Stimulated activated CD8-positive, alpha-beta memory T cell treated with anti-CD3 and anti-CD28 coated beads, Interleukin-4, amount 100 ng/mL, for 1 hour (primary cell): ENCODE measurements around the gene PACC1.
A peak's percentile ranks its signal among the peaks of the same experiment; 100 is the strongest.

Experiments used
- DNase-seq, 2 donors: peaks; one replicate each; pipeline ENCODE4 v3.0.0-alpha.2; 2020; ENCODE audit warnings: low read depth in 2 of 2, low spot score in 1 of 2

The PACC1 gene

GRCh38 chr1:212414328-212415106, at the start of gene PACC1:
Gene PACC1 (minus strand): TSS chr1:212414886. CDS start chr1:212414757, 129 bp downstream.
- DNase-seq = peak; percentile 64 to 69

DNA sequence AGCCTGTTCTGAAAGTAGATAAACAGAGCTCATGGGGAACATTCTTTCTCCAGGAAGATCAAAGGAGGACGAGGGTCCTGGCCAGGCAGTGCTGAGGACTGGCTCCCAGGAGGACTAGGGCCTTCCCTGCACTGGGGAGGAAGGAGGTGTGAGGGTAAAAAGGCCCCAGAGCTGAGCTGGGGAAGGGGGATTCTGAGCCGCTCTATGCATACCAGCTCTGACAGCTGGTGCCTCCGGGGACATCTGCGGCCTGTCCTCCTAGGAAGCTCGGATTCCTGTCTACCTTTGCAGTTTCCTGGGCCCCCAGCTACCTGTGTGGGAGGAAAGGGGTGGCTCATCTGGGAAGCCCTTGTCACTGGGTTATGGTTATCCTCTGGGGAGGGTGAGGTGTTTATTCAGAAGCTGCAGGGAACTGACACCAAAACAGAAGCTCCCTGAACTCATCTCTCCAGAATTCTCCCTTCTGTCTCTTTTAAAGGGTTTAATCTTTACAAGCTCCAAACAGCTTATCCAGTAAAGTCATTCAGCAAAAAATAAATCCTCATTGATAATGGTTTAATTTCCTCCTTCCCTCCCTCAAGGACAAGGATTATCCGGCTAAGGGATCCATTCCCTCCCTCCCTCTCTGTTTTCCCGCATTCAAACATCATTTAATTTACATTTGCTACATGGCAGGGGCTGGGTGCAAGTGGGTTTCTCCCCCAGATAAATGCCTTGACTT, 49.0 kb upstream of the PACC1 start:
- no peak for DNase-seq

DNA sequence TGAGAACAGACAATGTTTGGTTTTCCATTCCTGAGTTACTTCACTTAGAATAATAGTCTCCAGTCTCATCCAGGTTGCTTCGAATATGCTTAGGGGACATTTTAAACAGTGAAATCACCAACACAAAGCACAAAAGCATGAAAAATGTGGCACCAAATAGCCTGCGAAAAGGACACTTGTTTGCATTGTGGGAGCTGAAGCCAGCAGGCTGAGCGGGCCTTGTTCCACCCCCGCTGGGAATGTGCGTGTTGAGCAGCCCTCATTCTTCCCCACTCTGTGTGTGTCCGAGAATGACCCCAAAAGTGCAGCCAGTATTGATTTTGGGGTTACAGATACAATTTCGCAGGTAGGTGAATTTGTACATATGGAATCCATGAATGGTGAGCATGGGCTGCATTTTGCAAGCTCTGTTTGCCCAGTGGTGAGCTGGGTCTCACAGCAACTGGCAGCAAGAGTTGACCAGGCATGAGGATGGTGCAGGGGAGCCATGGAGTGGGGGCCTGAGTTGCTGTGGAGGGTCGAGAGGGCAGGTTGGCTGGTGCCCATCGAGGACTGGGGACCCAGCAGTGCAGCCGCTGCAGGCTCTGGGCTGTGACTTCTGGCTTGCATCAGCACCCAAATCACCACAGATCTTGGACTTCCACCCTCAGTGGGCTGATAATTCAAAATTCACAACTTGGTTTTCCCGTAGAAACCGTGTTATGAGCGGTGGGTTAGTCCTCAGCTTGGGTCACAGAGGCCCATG, 47.4 kb upstream of the PACC1 start:
- DNase-seq = no peak

- no peak for DNase-seq
These were observed 45.7 kb upstream of the PACC1 start for GRCh38 chr1:212460376-212460775.

- no peak for DNase-seq
These were observed 45.0 kb upstream of the PACC1 start for GRCh38 chr1:212459656-212460055.

DNA sequence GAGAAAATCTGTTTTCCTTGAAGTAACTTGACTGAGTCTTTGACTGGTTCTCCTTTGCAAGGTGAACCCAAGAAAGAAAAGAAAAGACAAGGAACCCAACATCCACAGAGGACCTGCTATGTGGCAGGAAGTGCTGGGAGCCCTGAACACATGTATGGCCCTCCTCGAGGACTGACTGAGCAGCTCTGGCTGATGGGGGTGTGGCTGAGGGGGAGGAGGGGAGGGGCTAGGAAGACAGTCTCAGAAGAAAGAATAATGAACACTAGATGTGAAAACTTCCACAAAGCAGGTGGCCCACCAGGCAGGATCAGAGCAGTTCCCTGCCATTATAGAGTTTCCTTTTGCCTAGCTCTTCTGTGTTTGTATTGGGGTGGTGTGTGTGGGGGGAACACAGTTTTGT, 44.1 kb upstream of the PACC1 start:
- no peak for DNase-seq

GRCh38 chr1:212457740-212458338, 43.2 kb upstream of the PACC1 start:
- DNase-seq = no peak

- peak; percentile 80 to 83 for DNase-seq
These were observed 41.3 kb upstream of the PACC1 start for GRCh38 chr1:212455803-212456528.

DNA sequence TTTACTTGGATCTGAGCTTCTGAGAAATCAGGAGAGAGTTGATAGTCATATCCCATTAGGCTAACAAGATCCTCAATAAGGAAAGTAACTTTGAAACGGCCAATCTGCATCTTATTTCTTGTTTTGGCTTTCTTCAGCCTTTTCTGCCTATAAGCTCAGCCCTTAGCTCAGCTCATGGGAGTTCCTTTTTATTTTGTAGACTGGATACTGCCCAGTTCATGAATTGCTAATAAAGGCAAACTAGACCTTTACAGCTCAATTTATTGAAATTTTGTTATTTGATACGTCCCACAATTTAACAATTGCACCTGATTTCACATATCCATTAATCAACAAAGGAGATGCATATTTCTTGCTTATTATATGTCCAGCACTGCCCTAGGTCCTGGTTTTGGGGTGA, 40.7 kb upstream of the PACC1 start:
- DNase-seq = no peak

DNA sequence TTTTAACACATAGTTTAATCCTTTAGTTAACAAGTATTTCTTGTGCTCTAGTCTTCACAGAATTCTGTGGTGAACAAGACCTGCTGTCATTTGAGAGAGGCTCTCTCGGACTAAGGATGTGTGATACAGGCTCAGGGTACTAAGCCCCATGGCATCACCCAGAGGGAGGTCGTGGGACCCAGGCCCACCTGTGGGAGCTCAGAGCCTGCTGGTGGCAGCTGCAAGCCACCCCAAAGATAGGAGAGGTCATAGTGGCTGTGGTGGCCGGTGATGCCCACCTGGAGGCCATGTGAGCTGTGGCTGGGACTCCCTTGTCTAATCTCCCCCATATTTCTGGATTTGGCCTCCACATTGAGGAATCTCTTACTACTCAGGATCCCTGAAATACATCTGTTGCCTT, 40.1 kb upstream of the PACC1 start:
- DNase-seq = no peak

GRCh38 chr1:212453156-212453857, 38.6 kb upstream of the PACC1 start:
- no peak for DNase-seq

DNA sequence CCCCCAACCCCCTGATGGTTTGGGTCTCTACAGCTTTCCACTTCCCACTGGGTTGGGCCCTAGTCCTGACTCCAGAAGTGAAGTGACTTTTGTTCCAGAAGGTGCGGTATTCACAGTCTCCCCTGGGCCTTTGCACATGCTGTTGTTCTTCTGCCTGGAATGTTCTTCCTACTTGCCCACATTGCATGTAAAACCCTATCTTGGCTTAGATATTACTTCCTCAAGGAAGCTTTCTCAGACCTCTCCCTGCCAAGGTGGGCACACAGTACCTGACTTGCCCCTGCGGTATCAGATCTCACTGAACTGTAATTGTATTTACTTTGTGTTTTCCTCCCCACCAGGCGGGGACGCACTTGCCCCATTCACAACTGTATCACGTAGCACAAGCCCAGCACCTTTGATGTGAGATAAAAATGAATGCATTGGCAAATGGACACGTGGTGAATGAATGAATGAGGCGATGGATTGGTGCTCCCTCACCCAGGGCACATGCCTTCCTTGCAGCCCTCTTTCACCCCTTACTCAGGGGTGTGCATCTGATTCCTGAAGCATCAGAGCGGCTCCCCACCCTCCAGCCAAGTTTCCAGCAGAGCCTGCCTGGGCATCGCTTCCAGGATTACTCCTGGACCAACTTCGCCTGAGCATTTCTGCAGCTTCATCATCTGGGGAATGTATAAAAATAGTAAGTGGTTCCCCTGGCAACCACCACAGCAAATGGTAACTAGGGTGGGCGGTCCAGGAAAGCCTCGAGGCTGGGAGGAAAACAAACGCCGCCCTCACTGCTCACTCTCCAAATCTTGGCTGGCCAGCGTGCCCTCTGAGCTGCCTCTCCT, 37.9 kb upstream of the PACC1 start:
- no peak for DNase-seq

DNA sequence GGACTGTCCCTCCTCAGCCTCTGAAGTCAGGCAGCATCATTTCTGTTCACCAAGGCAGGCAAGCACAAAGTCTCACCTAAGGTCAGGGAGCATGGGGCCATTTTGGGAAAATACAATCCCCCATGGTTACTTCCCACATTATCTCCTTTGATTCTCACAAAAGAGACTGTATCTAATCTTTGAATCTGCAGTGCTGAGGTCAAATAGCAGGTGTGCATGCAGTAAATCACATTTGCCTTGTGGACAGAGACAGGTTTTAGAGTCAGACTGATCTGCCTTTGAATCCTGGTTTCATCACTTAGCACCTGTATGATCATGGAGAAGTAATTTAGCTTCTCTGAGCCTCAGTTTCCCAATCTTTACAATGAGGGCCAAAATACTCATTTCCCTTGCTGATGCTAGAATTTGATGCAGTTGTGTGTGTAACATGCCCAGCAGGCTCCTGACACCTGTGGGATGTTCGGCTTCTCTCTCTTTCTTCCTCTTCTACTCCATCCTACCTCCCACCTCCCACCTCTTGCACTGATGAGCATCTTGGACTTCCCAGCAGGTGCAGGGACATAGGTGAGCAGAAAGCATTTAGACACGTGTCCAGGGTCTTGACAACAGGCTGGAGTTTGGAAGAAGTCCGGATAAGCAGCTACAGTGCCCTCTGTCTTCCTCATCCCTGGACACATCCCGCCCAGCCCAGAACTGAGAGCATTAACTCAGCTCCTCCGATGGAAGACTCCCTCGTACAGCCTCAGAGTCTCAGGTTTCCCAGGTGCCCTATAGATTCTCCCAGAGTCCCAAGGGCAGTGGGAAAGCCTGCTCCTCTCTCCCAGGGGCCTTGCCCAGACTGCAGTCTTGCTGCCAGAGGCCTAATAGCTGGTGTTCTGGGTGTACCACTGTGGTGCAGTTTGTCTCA, 37.0 kb upstream of the PACC1 start:
- DNase-seq = no peak

DNA sequence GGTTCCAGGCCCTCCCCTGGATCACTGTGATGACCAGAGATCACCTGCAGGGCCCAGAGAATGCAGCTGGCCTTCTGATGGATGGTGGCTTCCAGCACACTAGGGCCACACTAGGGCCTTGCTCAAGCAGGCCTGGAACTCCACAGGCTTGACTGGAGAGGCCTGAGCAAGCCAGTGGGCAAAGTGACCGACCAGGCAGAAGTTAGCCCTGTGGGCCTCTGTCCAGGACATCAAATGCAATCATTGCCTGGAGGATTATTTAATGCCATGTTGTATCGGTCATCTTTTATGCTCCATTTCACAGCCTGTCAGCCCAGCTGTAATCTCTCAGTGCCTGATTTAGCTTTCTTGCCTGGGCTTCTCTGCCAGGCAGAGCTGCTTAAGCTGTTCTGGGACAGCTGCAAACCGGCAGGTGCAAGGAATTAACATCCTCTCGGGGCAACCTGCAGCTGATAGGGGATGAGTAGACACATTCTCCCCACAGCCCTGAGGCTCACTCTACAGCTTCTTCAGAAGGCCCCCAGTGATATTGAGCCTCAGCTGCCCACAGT, 35.7 kb upstream of the PACC1 start:
- DNase-seq = no peak

DNA sequence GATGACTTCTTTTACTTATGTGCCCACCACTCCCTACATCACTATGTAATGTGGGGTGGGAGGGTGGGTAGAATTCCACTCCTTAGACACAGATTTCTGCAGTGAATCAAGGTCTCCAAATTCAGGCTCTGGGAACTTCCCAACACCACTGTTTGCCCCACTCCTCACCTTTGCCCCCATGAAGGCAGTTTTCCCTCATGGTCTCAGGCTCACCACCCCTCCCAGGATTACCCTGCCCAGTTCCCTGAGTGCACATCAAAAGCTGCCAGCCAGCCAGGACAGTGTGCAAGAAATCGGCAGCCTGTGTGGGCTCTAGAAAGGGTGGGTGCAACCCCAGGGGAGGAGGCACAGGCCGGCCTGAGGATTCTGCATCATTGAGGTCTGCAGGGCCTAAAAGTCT, 32.8 kb upstream of the PACC1 start:
- no peak for DNase-seq

DNA sequence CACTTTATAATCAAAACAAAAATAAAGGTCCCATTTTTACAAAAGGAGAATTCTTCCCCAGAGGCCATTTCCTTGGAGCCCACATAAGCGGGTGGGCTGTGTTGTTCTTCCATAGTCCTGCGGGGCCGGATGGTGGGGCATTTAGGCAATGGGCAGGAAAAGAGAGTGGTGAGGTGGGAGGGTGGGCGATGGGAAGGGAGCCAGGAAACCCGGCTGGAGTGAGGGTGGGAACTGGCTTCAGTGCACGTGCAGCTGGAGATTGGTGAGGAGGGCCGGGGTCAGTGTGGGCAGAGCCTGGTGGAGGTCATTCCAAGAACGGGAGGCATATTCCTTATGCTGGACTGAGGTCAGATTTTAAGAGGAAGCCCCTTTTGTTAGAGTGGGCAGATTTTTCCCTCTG, 31.6 kb upstream of the PACC1 start:
- no peak for DNase-seq

DNA sequence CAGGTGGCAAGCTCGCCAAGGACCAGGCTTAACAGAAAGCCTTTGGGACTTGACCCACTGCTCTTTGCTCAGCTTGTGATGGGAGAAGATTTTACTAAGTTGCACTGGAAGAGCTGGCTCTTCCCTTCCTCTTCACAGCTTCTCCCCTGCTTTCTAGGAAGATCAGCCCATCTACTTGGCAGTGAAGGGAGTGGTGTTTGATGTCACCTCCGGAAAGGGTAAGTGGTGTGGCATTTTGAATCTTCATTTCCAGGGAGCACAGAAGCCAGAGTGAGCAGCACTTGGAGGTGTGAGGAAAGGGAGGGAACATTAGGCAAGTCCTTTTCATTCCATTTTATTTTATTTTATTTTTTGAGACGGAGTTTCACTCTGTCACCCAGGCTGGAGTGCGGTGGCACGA, 27.7 kb upstream of the PACC1 start:
- DNase-seq = no peak

GRCh38 chr1:212440419-212440818, 25.7 kb upstream of the PACC1 start:
- no peak for DNase-seq
